GM23338 (cell line): ENCODE measurements around the gene GJC1. TPM values are rescaled to one million over a fixed set of nuclear protein-coding genes. Genes with fewer than 3 reads are reported as not detected.

Source experiments
- ATAC-seq: fragments of 200-7000 bp; cut with Tn5 transposase; 3 replicates; pipeline ENCODE4 v1.9.1; 2020
- DNase-seq: peaks from one replicate; pipeline ENCODE4 v3.0.0-alpha.2; 2015; ENCODE audit warnings: low spot score
- H2AFZ ChIP-seq: fragments of 200-600 bp; sonication (generic); 2 replicates; pipeline ENCODE4 v1.8.0; 2016; ENCODE audit warnings: antibody characterized with exemption, mild to moderate bottlenecking, moderate library complexity
- H3F3A ChIP-seq: fragments of 200-600 bp; sonication (generic); replicated peaks from 2 replicates; pipeline ENCODE4 v1.8.0; 2017; ENCODE audit warnings: antibody characterized with exemption, mixed run types, low read depth
- H3K27ac ChIP-seq: fragments of 200-600 bp; sonication (generic); 2 replicates; pipeline ENCODE4 v1.6.1; 2016; ENCODE audit warnings: low read depth
- H3K27me3 ChIP-seq: fragments of 200-600 bp; sonication (generic); 2 replicates; pipeline ENCODE4 v1.8.0; 2016; ENCODE audit warnings: mild to moderate bottlenecking, mixed run types, moderate library complexity; ENCODE audit not compliant: insufficient read depth
- H3K36me3 ChIP-seq: fragments of 200-600 bp; sonication (generic); 2 replicates; pipeline ENCODE4 v1.8.0; 2016; ENCODE audit warnings: mild to moderate bottlenecking; ENCODE audit not compliant: insufficient read depth
- H3K4me1 ChIP-seq: fragments of 200-600 bp; sonication (generic); 2 replicates; pipeline ENCODE4 v1.8.0; 2016; ENCODE audit warnings: mild to moderate bottlenecking, moderate library complexity; ENCODE audit not compliant: insufficient read depth
- H3K4me2 ChIP-seq: fragments of 200-600 bp; sonication (generic); 2 replicates; pipeline ENCODE4 v1.7.1; 2017; ENCODE audit warnings: mixed run types
- H3K4me3 ChIP-seq: fragments of 200-600 bp; sonication (generic); 2 replicates; pipeline ENCODE4 v1.6.1; 2016; ENCODE audit warnings: mixed run types
- H3K79me2 ChIP-seq: fragments of 200-600 bp; sonication (generic); replicated peaks from 2 replicates; pipeline ENCODE4 v1.8.0; 2017; ENCODE audit warnings: mild to moderate bottlenecking; ENCODE audit not compliant: insufficient read depth
- H3K9me2 ChIP-seq: fragments of 200-600 bp; sonication (generic); 2 replicates; pipeline ENCODE4 v1.8.0; 2017; ENCODE audit not compliant: insufficient read depth
- H4K20me1 ChIP-seq: fragments of 200-600 bp; sonication (generic); replicated peaks from 2 replicates; pipeline ENCODE4 v1.8.0; 2017; ENCODE audit warnings: mild to moderate bottlenecking; ENCODE audit not compliant: insufficient read depth
- H3K27ac Mint-ChIP-seq: 2 replicates; pipeline ENCODE4 v1.8.0; 2020; ENCODE audit warnings: inconsistent platforms, mild to moderate bottlenecking, moderate library complexity, mixed read lengths
- H3K27me3 Mint-ChIP-seq: 3 replicates; pipeline ENCODE4 v1.8.0; 2022; ENCODE audit warnings: low read depth, mild to moderate bottlenecking, moderate library complexity, mixed read lengths, inconsistent platforms; ENCODE audit not compliant: insufficient read depth, poor library complexity
- H3K36me3 Mint-ChIP-seq: 3 replicates; pipeline ENCODE4 v1.8.0; 2021; ENCODE audit warnings: low read depth, mild to moderate bottlenecking, inconsistent platforms, moderate library complexity, mixed read lengths
- H3K4me1 Mint-ChIP-seq: 3 replicates; pipeline ENCODE4 v1.8.0; 2020; ENCODE audit warnings: mild to moderate bottlenecking, inconsistent platforms, mixed read lengths
- H3K4me3 Mint-ChIP-seq: 3 replicates; pipeline ENCODE4 v1.8.0; 2021; ENCODE audit warnings: moderate library complexity, mild to moderate bottlenecking, inconsistent platforms, mixed read lengths
- H3K9me3 Mint-ChIP-seq: 3 replicates; pipeline ENCODE4 v1.8.0; 2020; ENCODE audit warnings: moderate library complexity, mild to moderate bottlenecking, inconsistent platforms, mixed read lengths
- CTCF ChIP-seq, 2 experiments: fragments of 200-600 bp in 1 of 2; sonication (generic) in 1 of 2; conservative IDR thresholded peaks; 2 replicates each; pipeline versions ENCODE4 v1.5.1 to v1.6.1; 2016 to 2017; ENCODE audit warnings: antibody characterized with exemption in 2 of 2, low read depth in 2 of 2, mild to moderate bottlenecking in 2 of 2, moderate library complexity in 1 of 2
- ETS1 ChIP-seq: IDR thresholded peaks from 2 replicates; pipeline ENCODE4 v1.6.1; 2016; ENCODE audit warnings: antibody characterized with exemption
- JUNB ChIP-seq: IDR thresholded peaks from one replicate; pipeline ENCODE4 v1.6.1; 2016; ENCODE audit warnings: antibody characterized with exemption; ENCODE audit not compliant: unreplicated experiment
- POLR2AphosphoS5 ChIP-seq: IDR thresholded peaks from 2 replicates; pipeline ENCODE4 v1.6.1; 2016; ENCODE audit warnings: antibody characterized with exemption, low read depth
- ZNF114 ChIP-seq: fragments of 250-450 bp; sonication (Bioruptor Pico); IDR thresholded peaks from 2 replicates; pipeline ENCODE4 v1.5.0; 2020; ENCODE audit warnings: mild to moderate bottlenecking, moderate library complexity
- ZNF462 ChIP-seq: fragments of 250-450 bp; sonication (Bioruptor Pico); IDR thresholded peaks from 2 replicates; pipeline ENCODE4 v1.5.0; 2020; ENCODE audit warnings: mild to moderate bottlenecking, moderate library complexity
- polyA plus RNA-seq: library from polyadenylated mRNA; unstranded; fragments of >200 nt; fragmentation: Nextera tagmentation; extraction: Ambion mirVana; gene quantifications from 2 replicates; pipeline ENCODE4 v1.2.1, GENCODE V29; 2016
- total RNA-seq: library from RNA; depleted of rRNA; stranded (reverse); fragments of >200 nt; shearing (Covaris generic); gene quantifications from 2 replicates; pipeline ENCODE4 v1.2.3, GENCODE V29; 2014

GJC1 gene
- total and polyA plus RNA-seq, 2 experiments from 2014 or later: 34.7 to 99.2 TPM

- no peak for ATAC-seq
- Mint-ChIP-seq H3K36me3 (peaks cover 3% of the 10 kb centered on the region; the same call in 1 of the 3 replicates), H3K4me3 (no peak overlapping the region), H3K27ac (no peak overlapping the region), H3K4me1 (peaks cover 31% of the 10 kb centered on the region), H3K9me3 (no peaks in the 10 kb centered on the region), H3K27me3 (peaks cover 10% of the 10 kb centered on the region)
- peaks cover 15% of the 10 kb centered on the region; the same call in 1 of the 2 replicates for H3F3A ChIP-seq
- no peak overlapping the region for H3K4me3 ChIP-seq
- H2AFZ ChIP-seq: no peak overlapping the region
- H3K4me1 ChIP-seq: peaks cover 19% of the 10 kb centered on the region; the same call in 1 of the 2 replicates
- H3K27ac ChIP-seq: no peak overlapping the region
- no peaks in the 10 kb centered on the region for H3K27me3 ChIP-seq
- no peaks in the 10 kb centered on the region for H3K36me3 ChIP-seq
- DNase-seq: no peak
- H3K4me2 ChIP-seq: no peak overlapping the region
- H3K9me2 ChIP-seq: no peaks in the 10 kb centered on the region
- H4K20me1 ChIP-seq: peaks cover 7% of the 10 kb centered on the region; the same call in 1 of the 2 replicates
- TF ChIP-seq POLR2AphosphoS5: no peak
- TF ChIP-seq ZNF114: no peak
- TF ChIP-seq JUNB: no peak
- no peak for TF ChIP-seq ZNF462 (CRISPR knock-in tag)
- TF ChIP-seq ETS1: no peak
- no peak for TF ChIP-seq CTCF (conservative IDR thresholded peaks at IDR 0.05; ENCODE audit: low read depth in 2 of 2)
- no peaks in the 10 kb centered on the region for H3K79me2 ChIP-seq
These were observed 37.8 kb downstream of the GJC1 start for GRCh38 chr17:44792276-44792675.
